ENCODE measurements around the gene NTSR1.

DNA sequence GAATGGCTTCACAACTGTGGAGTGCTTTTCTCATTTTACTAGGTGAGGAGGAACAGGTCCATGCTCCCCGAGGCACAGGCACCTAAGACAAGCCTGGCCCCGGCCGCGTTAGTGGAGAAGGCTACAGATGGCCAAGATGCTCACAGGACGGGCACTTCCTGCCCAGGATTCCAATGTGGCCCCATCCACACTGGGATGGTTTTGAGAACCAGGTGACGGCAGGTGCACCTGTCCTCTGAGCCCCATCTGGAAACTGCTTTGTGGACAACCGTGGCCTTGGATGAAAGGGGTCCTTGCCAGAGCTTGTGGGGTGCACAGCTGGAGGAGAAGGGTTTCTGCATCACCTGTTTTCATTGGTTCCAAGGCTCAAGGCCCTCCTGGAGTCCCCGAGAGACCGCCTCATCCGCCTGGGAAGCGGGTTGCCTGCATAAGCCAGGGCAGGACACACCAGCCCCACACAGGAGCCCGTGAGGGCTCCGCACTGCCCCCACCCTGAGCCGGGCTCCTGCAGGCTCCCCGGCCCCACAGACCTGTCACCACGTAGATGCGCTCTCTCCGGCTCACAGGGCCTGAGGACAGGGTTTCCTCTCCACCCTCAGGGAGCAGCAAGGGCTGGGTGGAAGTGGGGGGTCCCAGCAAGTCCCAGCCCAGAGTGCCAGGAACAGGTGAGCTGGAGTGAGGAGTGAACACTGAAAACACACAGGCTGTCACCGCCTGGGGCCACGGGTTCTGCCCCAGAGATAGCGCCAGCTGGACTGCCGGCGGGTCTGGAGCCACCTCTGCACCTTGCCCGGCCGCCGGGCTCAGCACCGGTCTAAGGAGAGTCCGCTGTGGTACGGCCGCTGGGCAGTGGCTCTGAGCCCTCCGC, 18.3 kb downstream of the NTSR1 start:
- no peak for TF ChIP-seq JUNB (IDR thresholded peaks at IDR 0.05; ENCODE audit: unreplicated experiment)
- TF ChIP-seq, protein P1, sequence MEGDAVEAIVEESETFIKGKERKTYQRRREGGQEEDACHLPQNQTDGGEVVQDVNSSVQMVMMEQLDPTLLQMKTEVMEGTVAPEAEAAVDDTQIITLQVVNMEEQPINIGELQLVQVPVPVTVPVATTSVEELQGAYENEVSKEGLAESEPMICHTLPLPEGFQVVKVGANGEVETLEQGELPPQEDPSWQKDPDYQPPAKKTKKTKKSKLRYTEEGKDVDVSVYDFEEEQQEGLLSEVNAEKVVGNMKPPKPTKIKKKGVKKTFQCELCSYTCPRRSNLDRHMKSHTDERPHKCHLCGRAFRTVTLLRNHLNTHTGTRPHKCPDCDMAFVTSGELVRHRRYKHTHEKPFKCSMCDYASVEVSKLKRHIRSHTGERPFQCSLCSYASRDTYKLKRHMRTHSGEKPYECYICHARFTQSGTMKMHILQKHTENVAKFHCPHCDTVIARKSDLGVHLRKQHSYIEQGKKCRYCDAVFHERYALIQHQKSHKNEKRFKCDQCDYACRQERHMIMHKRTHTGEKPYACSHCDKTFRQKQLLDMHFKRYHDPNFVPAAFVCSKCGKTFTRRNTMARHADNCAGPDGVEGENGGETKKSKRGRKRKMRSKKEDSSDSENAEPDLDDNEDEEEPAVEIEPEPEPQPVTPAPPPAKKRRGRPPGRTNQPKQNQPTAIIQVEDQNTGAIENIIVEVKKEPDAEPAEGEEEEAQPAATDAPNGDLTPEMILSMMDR (conservative IDR thresholded peaks at IDR 0.05; ENCODE audit: low read depth in 2 of 2), result no peak
- TF ChIP-seq POLR2AphosphoS5 (IDR thresholded peaks at IDR 0.05; ENCODE audit: low read depth), result no peak
- no peak for TF ChIP-seq EZH2 (IDR thresholded peaks at IDR 0.05; ENCODE audit: low read depth, unreplicated experiment)
- TF ChIP-seq, protein P2, sequence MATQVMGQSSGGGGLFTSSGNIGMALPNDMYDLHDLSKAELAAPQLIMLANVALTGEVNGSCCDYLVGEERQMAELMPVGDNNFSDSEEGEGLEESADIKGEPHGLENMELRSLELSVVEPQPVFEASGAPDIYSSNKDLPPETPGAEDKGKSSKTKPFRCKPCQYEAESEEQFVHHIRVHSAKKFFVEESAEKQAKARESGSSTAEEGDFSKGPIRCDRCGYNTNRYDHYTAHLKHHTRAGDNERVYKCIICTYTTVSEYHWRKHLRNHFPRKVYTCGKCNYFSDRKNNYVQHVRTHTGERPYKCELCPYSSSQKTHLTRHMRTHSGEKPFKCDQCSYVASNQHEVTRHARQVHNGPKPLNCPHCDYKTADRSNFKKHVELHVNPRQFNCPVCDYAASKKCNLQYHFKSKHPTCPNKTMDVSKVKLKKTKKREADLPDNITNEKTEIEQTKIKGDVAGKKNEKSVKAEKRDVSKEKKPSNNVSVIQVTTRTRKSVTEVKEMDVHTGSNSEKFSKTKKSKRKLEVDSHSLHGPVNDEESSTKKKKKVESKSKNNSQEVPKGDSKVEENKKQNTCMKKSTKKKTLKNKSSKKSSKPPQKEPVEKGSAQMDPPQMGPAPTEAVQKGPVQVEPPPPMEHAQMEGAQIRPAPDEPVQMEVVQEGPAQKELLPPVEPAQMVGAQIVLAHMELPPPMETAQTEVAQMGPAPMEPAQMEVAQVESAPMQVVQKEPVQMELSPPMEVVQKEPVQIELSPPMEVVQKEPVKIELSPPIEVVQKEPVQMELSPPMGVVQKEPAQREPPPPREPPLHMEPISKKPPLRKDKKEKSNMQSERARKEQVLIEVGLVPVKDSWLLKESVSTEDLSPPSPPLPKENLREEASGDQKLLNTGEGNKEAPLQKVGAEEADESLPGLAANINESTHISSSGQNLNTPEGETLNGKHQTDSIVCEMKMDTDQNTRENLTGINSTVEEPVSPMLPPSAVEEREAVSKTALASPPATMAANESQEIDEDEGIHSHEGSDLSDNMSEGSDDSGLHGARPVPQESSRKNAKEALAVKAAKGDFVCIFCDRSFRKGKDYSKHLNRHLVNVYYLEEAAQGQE (IDR thresholded peaks at IDR 0.05; ENCODE audit: unreplicated experiment), result no peak
- no peak for TF ChIP-seq EZH2phosphoT487 (IDR thresholded peaks at IDR 0.05; ENCODE audit: unreplicated experiment)

Measured in GM23338 (cell line).